H1 (cell line): ENCODE data around the gene RNF166. TPM values are rescaled to one million over a fixed set of nuclear protein-coding genes. Genes with fewer than 3 reads are reported as not detected.

Experiments
- ASH2L ChIP-seq: fragments of 200-600, 300-600 bp; sonication (generic); IDR thresholded peaks from one replicate; pipeline ENCODE4 v1.7.1; 2017; ENCODE audit warnings: low read length
- BACH1 ChIP-seq: IDR thresholded peaks from 2 replicates; pipeline ENCODE4 v1.6.1; 2012; ENCODE audit warnings: low read length, improper control_type of control experiment
- CEBPB ChIP-seq: IDR thresholded peaks from 2 replicates; pipeline ENCODE4 v1.6.1; 2012; ENCODE audit warnings: low read depth, low read length
- CHD1 ChIP-seq: IDR thresholded peaks from 2 replicates; pipeline ENCODE4 v1.6.1; 2012; ENCODE audit warnings: low read depth, low read length, improper control_type of control experiment
- CREB1 ChIP-seq: IDR thresholded peaks from 2 replicates; pipeline ENCODE4 v1.6.1; 2012; ENCODE audit warnings: inconsistent platforms
- EGR1 ChIP-seq: IDR thresholded peaks from 2 replicates; pipeline ENCODE4 v1.6.1; 2011; ENCODE audit warnings: low read depth, low read length, borderline replicate concordance
- EP300 ChIP-seq, 2 experiments: IDR thresholded peaks; 1 replicate in 1 of 2; 2 replicates in 1 of 2; pipeline ENCODE4 v1.6.1; 2011 to 2012; ENCODE audit warnings: low read depth in 2 of 2, low read length in 2 of 2, mild to moderate bottlenecking in 2 of 2, borderline replicate concordance in 1 of 2, inconsistent platforms in 1 of 2, moderate library complexity in 1 of 2
- EZH2 ChIP-seq: fragments of 200-600 bp; sonication (generic); IDR thresholded peaks from 2 replicates; pipeline ENCODE4 v1.7.1; 2012; ENCODE audit warnings: low read depth, mild to moderate bottlenecking, moderate library complexity, low read length, inconsistent platforms; ENCODE audit not compliant: severe bottlenecking
- GABPA ChIP-seq: IDR thresholded peaks from 2 replicates; pipeline ENCODE4 v1.6.1; 2011; ENCODE audit warnings: mild to moderate bottlenecking, low read length, moderate library complexity, borderline replicate concordance; ENCODE audit not compliant: insufficient read depth
- KDM1A ChIP-seq: fragments of 200-600, 300-600 bp; sonication (generic); IDR thresholded peaks from 2 replicates; pipeline ENCODE4 v1.7.1; 2016; ENCODE audit warnings: mild to moderate bottlenecking, low read length, borderline replicate concordance
- KDM5A ChIP-seq: fragments of 200-600 bp; IDR thresholded peaks from 2 replicates; pipeline ENCODE4 v1.7.1; 2012; ENCODE audit warnings: mild to moderate bottlenecking, low read length, inconsistent platforms, mixed read lengths
- MAFK ChIP-seq: IDR thresholded peaks from 2 replicates; pipeline ENCODE4 v1.6.1; 2012; ENCODE audit warnings: low read depth, mild to moderate bottlenecking, improper control_type of control experiment, low read length
- NRF1 ChIP-seq: IDR thresholded peaks from 2 replicates; pipeline ENCODE4 v1.6.1; 2011; ENCODE audit warnings: mild to moderate bottlenecking, low read depth, low read length, improper control_type of control experiment
- PHF8 ChIP-seq: fragments of 200-600 bp; sonication (generic); conservative IDR thresholded peaks from 2 replicates; pipeline ENCODE4 v1.7.1; 2012; ENCODE audit warnings: low read depth, mild to moderate bottlenecking, inconsistent platforms, low read length, moderate library complexity
- RAD21 ChIP-seq, 2 experiments: IDR thresholded peaks in 1 of 2; conservative IDR thresholded peaks in 1 of 2; 2 replicates each; pipeline ENCODE4 v1.6.1; 2011; ENCODE audit warnings: low read depth in 2 of 2, low read length in 2 of 2, improper control_type of control experiment in 1 of 2, inconsistent platforms in 1 of 2, mild to moderate bottlenecking in 1 of 2, moderate library complexity in 1 of 2
- RBBP5 ChIP-seq: IDR thresholded peaks from 2 replicates; pipeline ENCODE4 v1.7.1; 2012; ENCODE audit warnings: low read depth, mild to moderate bottlenecking, inconsistent platforms, low read length, moderate library complexity, borderline replicate concordance
- RNF2 ChIP-seq: fragments of 200-900, 300-1000 bp; sonication (generic); IDR thresholded peaks from 2 replicates; pipeline ENCODE4 v1.7.1; 2016; ENCODE audit warnings: borderline replicate concordance, low read depth, mild to moderate bottlenecking, antibody characterized with exemption, low read length; ENCODE audit not compliant: poor library complexity, severe bottlenecking; ENCODE audit errors: missing control alignments
- SAP30 ChIP-seq: fragments of 300-600 bp; sonication (generic); IDR thresholded peaks from 2 replicates; pipeline ENCODE4 v1.7.1; 2012; ENCODE audit warnings: low read length, moderate library complexity, mild to moderate bottlenecking, inconsistent platforms; ENCODE audit not compliant: insufficient read depth, insufficient replicate concordance
- SP1 ChIP-seq: IDR thresholded peaks from 2 replicates; pipeline ENCODE4 v1.6.1; 2011; ENCODE audit warnings: low read depth, low read length
- TEAD4 ChIP-seq: IDR thresholded peaks from 2 replicates; pipeline ENCODE4 v1.6.1; 2012; ENCODE audit warnings: low read depth, low read length, inconsistent platforms, mixed read lengths
- YY1 ChIP-seq: IDR thresholded peaks from 2 replicates; pipeline ENCODE4 v1.6.1; 2011; ENCODE audit warnings: low read depth, mild to moderate bottlenecking, low read length
- polyA plus RNA-seq, 7 experiments: library from polyadenylated mRNA; depleted of rRNA in 3 of 7; stranded (reverse) in 5 of 7; unstranded in 2 of 7; fragments of >200 nt in 5 of 7; fragments of 200-250 nt in 2 of 7; gene quantifications; 1 replicate in 5 of 7; 2 replicates in 1 of 7; 4 replicates in 1 of 7; pipeline versions ENCODE4 v1.2.1 to v1.2.3, GENCODE V29; 2011 to 2013; ENCODE audit warnings: missing spikeins in 2 of 7, mixed read lengths in 2 of 7
- total RNA-seq: library from RNA; stranded (reverse); fragmentation: NEBNext Ultra II Directional; extraction: Animal tissue kit (Norgen Biotek cat#: 25700); gene quantifications from 2 replicates; pipeline ENCODE4 v1.2.1, GENCODE V29; 2021
- TF ChIP-seq, protein P1 (sequence below): IDR thresholded peaks from 2 replicates; pipeline ENCODE4 v1.6.1; 2012; ENCODE audit warnings: low read length, inconsistent platforms

RNF166 gene
- total and polyA plus RNA-seq, 2 of the 8 experiments (the other 6 are each of a cell fraction or from before 2014, with no cell fraction given): 29.8 to 31.2 TPM

GRCh38 chr16:88662843-88663606 is 43.2 kb downstream of the RNF166 start, which contains the start of gene MVD (continued):
- TF ChIP-seq RBBP5: no peak; the same call in 1 of the 2 replicates
- TF ChIP-seq CHD1: no peak
- no peak for TF ChIP-seq BACH1
- TF ChIP-seq PHF8: peak; percentile 63
- no peak for TF ChIP-seq RNF2
- TF ChIP-seq, protein P1, sequence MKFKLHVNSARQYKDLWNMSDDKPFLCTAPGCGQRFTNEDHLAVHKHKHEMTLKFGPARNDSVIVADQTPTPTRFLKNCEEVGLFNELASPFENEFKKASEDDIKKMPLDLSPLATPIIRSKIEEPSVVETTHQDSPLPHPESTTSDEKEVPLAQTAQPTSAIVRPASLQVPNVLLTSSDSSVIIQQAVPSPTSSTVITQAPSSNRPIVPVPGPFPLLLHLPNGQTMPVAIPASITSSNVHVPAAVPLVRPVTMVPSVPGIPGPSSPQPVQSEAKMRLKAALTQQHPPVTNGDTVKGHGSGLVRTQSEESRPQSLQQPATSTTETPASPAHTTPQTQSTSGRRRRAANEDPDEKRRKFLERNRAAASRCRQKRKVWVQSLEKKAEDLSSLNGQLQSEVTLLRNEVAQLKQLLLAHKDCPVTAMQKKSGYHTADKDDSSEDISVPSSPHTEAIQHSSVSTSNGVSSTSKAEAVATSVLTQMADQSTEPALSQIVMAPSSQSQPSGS: no peak
- no peak for TF ChIP-seq RAD21 (IDR thresholded peaks at IDR 0.05 in 1 of 2, conservative IDR thresholded peaks at IDR 0.05 in 1 of 2; ENCODE audit: low read depth in 2 of 2, low read length in 2 of 2)
- no peak for TF ChIP-seq MAFK
- TF ChIP-seq CEBPB: no peak
- TF ChIP-seq ASH2L: peak; percentile 94
- TF ChIP-seq EGR1: no peak
- peak; percentile 93; the same call in 1 of the 2 replicates for TF ChIP-seq SP1
- TF ChIP-seq SAP30: no peak
- TF ChIP-seq CREB1: peak; percentile 94
- TF ChIP-seq EP300 (IDR thresholded peaks at IDR 0.05; ENCODE audit: borderline replicate concordance in 1 of 2, low read depth in 2 of 2, low read length in 2 of 2): 0 out of 3 replicates have a peak, but pooled peaks of 1 of the 2 experiments have one; percentile 13
- peak; percentile 64 for TF ChIP-seq NRF1
- no peak for TF ChIP-seq KDM5A
- TF ChIP-seq KDM1A: no peak
- no peak; the same call in 1 of the 2 replicates for TF ChIP-seq GABPA
- TF ChIP-seq EZH2: no peak
- TF ChIP-seq TEAD4: no peak
- no peak for TF ChIP-seq YY1
